HG02798 (cell line): ENCODE measurements around the gene HTT-AS.

ENCODE experiments used
- ATAC-seq: cut with Tn5 transposase; IDR thresholded peaks from one replicate; pipeline ENCODE4 v1.9.1; 2021; ENCODE audit warnings: mild to moderate bottlenecking; ENCODE audit not compliant: unreplicated experiment, poor library complexity

Gene HTT-AS

DNA sequence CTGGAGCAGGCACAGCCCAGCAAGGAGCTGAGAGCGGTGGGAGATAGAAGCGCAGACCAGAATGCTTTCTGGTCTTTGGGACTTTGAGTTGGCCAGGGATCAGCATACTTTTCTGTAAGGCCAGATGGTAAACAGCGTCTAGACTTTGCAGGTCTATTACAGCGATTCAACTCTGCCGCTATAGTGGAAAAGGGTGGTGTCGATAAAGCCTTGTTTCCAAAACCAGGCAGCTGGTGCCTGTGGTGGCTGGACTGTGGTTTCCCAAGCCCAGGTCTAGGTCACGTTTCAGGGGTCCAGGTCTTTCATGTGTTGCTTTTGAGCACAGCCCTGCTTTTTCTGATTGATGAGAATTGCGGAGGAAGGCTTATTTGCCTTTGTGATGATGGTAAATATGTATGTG is 40.1 kb downstream of the HTT-AS start:
- no peak for ATAC-seq

DNA sequence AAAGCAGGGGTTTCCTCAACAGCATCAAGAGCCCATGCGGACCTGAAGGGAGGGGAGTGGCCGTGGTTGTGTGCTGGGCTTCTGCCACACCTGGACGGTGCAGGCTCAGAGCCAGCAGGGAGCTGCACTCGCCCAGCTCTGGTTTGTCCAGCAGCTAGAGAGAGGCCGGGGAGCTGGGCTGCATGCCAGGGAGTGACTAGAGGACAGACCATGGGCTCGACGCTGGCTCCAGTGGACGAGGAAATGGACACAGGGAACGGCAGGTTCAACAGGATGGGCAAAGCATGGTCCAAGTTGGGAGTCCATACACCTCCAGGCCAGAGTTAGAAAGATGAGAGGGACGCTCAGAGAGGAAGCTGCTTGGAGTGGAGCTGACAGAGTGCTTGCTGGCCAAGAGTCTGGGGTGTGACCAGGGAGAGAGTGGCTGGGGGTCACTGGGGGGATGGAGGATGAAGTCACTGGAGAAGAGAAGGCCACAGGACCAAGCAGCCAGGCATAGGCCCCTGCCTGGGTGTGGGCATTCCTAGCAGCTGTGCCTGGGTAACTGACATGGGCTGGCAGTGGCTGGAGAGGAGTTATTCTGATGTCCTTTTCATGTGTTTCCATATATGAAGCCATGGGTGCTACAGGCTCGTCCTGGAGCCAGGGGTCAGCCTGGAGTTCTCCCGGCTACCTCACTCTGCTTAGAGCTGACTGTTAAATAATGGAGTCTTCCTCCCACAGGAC is 42.8 kb downstream of the HTT-AS start:
- ATAC-seq = no peak

DNA sequence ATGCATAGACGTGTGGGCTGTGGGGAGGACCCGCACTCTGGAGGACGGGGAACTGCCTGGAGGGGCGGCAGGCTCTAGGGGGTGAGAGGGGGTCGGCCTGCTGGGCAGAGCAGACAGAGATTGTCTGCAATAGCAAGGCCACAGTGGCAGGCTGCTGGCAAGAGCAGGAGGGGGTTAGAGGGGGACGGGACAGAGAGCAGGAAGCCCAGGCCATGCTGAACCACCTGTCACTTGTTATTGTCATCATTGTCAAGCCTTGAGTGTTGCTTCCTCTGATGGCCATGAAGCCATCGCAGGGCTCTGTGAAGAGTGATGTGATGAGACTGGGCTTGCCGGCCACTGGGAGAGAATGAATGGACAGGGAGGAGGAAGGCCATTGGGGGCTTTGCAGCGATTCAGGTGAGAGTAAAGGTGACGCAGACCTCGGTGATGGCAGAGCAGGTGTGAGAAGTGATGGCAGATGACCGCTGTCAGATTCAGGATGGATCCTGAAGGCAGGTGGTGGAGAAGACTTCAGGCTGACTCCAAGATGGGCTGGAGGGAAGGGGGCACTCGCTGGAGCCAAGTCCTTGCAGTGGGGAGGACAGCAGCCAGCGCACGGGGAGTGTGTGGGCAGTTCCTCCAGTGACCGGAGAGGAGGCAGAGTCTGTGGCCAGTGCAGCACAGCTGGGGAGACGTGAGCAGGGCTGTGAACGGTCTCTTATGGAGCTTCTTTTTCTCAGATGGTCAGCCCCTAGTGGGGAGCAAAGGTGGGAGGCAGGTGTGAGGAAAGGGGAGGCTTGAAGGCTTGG is 43.6 kb downstream of the HTT-AS start:
- ATAC-seq = no peak

DNA sequence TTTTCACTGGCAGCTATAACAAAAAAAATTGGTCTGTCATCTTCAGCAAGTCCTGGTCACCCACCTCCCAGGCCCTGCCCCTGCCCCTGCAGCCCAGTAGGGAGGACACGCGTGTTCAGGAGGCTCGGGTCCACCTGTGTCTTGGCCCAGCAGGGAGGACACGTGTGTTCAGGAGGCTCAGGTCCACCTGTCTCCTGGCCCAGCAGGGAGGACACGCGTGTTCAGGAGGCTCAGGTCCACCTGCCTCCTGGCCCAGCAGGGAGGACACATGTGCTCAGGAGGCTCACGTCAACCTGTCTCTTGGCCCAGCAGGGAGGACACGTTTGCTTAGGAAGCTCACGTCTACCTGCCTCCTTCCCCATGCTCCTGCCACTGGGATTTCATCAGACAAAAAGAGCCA is 44.9 kb downstream of the HTT-AS start:
- no peak for ATAC-seq

DNA sequence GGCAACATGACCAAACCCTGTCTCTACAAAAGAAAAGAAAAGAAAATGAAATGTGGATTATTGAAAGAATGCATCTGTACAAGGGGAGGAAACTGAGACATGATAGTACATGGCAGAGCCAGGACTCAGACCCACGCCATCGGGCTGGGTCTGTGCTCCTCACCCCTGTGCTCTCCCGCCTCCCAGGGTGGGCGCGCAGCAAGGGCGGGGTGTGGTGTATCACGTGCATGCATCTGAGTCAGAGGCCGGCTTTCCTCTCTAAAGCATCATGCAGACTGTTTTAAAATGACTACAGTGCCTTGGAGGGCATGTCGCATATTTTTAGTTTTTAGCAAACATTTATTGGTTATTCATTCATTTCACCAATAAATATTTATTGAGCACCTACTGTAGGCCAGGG is 47.8 kb downstream of the HTT-AS start:
- no peak for ATAC-seq

DNA sequence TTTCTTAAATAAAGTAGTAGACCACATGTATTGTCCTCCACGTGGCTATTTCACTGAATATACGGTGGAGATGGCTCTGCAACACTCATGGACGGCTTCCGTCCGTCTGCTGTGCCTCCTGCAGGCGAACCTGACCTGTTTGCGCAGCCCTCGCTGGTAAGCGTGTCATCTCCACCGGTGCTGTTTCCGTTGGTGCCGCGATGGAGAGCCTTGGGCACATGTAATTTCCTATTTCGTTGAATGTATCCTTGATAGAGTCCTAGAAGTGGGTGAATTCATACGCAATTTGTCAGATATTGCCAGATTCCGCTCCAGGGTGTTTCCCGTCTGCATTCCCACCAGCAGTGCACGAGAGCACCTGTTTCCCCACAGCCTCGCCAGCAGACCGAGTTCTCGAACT is 48.5 kb downstream of the HTT-AS start:
- ATAC-seq = no peak

DNA sequence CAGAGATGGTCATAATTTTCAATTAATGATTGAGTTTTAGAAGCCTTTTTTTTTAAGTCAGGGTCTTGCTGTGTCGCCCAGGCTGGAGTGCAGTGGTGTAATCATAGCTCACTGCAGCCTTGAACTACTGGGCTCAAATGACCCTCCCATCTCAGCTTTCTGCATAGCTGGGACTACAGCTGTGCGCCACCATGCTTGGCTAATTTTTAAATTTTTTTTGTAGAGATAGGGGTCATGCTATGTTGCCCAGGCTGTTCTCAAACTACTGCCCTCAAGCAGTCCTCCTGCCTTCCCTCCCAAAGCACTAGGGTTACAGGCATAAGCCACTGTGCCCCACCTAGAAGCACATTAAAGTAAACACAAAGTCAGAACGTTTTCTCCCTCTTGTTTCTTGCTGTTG is 51.7 kb downstream of the HTT-AS start:
- ATAC-seq = no peak

DNA sequence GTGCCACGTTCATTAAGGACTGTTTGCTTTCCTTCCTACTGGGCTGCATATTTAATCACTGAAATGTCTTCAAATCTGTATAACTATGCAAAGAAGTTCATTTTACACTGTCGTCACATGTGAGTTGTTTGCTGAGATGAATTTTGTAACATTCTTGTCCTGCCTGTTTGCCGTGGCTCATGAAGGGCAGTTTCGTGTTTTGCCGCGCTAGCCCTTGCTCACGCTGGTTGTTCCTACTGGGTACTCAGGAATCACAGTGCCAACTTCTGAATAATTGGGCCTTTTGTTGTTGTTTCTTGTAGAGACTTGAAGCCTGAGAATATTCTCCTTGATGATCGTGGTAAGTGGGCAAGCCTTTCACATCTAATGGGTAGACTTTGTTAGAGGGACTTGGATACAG is 52.2 kb downstream of the HTT-AS start:
- ATAC-seq = no peak

DNA sequence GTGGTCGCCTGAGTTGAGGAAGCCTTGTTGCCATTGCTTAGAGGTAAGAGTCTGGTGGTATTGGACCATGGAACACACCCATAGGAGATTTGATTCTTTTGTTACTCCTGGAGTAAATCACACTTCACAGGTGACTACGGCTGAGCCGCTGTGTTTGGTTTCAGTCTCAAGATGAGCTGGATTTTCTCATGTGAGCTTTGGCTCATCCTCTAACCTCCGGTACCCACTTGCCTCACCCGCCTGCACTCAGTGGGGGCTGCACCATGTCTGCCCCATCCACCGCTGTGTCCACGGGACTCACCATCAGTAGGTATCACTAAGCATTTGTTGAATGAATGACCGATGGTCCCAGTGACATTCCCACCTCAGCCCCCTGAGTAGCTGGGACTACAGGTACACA is 52.7 kb downstream of the HTT-AS start:
- no peak for ATAC-seq

DNA sequence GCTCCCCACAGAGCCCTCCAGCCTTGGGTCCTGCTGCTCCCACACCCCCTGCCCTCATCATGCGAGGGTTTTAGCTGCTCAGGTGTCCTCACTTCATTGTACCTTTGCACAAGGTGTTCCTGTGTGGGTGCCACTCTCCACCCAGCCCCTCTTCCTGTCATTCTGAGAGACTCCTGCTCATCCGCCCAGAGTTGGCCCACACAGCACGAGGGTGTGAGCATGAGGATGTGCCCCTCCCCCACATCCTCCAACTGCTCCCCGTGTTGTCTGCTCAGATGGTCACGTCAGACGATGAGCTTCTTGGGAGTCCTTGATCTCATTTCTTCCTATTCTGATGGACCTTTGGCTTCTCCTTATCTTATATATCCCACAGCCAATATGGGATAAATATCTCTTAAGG is 53.2 kb downstream of the HTT-AS start:
- no peak for ATAC-seq

DNA sequence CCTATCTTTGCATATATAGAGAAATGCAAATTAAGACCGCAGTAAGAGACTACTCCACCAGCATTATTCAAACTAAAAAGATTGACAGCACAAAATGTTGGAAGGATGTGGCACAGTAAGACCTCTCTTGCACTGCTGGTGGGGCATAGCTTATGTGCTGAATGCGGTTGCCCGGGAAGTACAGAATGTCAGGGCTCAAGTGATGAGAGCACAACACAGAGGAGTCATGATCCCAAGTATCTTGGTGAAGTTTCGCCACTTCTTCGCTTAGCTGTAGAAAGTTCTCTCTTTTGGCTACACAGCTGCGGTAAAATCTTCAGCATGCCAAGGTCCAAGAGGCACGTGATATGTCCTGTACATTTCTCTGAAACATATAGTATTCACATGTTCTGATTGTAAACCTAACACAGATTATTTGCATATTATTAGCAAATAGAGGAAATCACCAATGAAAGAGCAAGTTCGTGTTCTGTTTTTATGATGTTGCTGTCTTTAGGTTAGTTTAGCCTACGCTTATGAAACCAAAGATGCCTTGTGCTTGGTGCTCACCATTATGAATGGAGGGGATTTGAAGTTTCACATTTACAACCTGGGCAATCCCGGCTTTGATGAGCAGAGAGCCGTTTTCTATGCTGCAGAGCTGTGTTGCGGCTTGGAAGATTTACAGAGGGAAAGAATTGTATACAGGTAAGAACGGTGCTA is 55.0 kb downstream of the HTT-AS start:
- no peak for ATAC-seq

DNA sequence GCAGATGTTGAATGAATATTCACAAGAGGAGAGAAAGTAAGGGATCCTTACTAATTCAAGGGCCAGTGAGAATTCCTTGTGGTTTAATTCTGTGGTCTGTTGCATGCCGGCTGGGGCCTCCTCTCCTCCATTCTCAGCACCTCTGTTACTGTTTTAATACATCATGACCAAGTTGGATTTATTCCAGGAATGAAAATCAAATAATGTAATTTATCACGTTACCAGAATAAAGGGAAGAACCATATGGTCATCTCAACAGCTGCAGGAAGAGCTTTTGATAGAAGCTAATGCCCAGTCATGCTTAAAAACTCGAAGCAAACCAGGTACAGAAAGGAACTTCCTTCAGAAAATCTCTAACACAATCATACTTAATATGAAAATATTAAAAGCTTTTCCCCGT is 56.8 kb downstream of the HTT-AS start:
- ATAC-seq = no peak

DNA sequence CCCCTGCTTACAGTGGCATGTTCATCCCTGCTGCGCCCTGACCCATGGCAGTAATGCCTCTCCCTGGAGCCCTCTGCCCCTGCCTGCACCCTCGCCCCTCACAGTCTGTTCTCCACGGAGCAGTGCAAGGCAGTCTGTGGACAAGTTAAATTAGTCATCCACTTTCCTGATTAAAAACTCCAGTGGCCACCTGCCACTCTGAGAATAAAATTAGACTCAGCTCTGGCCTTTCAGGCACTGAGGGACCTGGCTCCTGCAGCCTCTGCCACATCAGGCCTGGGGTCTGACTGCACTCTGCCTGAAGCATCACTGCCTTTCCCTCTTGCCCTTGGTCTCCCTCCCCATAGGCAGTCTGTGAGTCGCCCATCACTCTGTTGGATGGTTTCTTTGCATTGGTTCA is 57.4 kb downstream of the HTT-AS start:
- ATAC-seq = no peak

DNA sequence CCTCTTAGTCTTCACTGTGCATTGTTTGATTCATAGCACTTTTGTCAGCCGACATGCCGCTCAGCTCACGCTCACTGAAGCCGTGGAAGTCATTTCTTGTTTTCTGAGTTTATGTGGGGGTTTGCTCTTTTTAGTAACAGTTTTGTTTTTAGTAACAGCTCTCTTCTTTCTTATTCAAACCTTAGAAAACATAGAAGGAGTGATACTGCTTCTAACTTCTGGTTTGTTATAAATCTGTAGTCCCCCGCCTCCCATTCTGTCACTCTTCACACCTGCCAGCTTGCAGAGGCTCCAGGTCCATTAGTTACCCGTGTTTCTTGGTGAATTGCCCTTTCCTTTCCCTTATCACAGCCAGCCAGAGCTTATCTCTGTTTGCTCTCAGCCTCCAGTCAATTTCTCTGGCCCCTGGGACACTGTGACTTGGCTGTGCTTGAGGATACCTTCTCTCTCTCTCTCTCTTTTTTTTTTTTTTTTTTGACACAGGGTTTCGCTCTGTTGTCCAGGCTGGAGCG is 60.4 kb downstream of the HTT-AS start:
- ATAC-seq = peak; percentile 64
